ENCODE results near the gene SPATA31C2.

DNA sequence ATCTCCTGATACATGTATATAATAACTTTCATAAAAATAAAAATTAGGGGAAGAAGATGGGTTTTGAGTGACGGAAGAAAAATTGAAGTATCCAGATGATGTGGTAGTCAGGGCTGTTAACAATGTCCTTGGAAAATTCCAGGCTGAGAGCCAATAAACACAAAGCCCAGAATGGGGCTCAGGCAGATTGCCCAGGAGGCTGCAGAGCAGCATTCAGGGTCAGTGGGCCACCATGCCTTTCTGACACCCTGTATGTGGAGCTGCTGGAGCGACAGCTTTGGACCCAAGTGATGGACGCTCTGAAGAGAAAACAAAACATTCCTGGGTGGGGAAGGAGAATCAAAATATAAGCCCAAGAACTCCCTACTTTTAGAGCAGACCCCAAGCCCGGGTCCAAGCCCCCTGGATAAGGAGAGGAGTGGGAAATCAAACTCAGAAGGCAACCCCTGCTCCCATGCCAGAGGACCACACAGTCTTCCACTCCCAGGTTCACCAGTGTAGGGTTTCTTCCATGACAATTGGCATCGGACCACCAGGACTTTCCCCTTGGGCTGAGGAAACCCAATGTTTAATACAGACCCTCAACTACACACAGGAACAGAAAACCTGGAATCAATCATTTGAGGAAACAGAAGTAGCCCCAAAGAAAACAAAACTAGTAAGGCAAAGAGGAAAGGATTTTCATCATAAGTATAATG, 45.7 kb upstream of the SPATA31C2 start:
- TF ChIP-seq, protein P1, sequence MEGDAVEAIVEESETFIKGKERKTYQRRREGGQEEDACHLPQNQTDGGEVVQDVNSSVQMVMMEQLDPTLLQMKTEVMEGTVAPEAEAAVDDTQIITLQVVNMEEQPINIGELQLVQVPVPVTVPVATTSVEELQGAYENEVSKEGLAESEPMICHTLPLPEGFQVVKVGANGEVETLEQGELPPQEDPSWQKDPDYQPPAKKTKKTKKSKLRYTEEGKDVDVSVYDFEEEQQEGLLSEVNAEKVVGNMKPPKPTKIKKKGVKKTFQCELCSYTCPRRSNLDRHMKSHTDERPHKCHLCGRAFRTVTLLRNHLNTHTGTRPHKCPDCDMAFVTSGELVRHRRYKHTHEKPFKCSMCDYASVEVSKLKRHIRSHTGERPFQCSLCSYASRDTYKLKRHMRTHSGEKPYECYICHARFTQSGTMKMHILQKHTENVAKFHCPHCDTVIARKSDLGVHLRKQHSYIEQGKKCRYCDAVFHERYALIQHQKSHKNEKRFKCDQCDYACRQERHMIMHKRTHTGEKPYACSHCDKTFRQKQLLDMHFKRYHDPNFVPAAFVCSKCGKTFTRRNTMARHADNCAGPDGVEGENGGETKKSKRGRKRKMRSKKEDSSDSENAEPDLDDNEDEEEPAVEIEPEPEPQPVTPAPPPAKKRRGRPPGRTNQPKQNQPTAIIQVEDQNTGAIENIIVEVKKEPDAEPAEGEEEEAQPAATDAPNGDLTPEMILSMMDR (conservative IDR thresholded peaks at IDR 0.05 in 1 of 2, IDR thresholded peaks at IDR 0.05 in 1 of 2; ENCODE audit: low read depth in 1 of 2, low read length in 2 of 2), result no peak
- TF ChIP-seq EZH2 (IDR thresholded peaks at IDR 0.05; ENCODE audit: low read length, missing control alignments), result no peak
